GM21576 (cell line): ENCODE data around the gene RAB11FIP4.

Experiments used
- ATAC-seq: cut with Tn5 transposase; IDR thresholded peaks from one replicate; pipeline ENCODE4 v1.9.1; 2021; ENCODE audit warnings: mild to moderate bottlenecking, moderate library complexity; ENCODE audit not compliant: unreplicated experiment

The RAB11FIP4 gene

DNA sequence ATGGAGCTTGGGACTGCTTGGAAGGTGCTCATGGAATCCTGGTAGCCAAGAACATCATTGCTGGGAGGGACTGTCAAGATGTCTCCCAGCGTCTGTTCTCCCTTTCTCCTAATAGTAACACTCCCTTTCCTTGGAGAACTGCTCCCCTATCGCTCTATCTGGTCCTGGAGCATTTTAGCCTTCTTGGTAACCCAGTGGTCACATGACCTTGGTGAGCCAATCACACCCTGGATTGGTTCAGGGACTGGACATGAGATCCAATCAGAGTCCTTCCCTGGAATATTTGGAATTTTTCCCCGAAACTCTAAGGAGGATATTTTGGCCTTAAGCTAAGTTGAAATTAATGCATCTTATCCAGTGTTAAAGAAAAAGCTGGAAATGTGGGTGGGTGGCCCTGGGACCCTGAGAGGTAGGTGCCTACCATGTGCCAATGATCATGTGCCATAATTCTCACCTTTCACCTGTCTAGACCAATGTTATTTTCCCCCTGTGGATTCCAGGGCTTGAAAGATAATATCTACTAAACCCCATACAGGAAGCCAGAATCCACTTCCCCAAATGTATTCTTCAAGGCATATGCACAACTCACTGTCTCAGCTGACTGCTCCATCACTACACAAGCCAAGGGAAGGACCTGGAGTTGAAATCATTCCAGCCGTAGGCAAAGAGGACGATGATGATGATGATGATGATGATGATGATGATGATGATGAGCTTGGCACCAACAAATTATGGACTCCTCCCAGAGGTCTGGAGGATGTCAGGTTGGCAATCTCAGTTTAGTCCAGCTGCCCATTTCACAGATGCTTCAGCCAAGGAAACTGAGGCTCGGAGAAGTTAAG, 193.2 kb downstream of the RAB11FIP4 start:
- no peak for ATAC-seq

DNA sequence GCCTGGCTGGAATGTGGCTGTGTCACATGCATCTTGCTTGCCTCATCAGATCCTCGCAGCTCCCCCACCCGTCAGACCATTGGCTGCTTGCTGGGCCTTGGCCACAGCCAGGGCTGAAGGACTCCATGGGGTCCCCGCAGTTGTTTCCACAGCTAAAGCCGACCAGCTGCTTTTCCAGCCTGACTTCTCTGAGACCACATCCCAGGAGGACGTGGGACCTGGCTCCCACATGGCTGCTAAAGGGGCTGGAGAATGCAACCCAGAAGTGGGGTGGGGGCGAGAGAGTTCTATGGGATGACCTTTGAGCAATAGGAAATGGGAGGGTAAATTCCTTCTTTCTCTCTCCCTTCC, 193.8 kb downstream of the RAB11FIP4 start:
- ATAC-seq = no peak

DNA sequence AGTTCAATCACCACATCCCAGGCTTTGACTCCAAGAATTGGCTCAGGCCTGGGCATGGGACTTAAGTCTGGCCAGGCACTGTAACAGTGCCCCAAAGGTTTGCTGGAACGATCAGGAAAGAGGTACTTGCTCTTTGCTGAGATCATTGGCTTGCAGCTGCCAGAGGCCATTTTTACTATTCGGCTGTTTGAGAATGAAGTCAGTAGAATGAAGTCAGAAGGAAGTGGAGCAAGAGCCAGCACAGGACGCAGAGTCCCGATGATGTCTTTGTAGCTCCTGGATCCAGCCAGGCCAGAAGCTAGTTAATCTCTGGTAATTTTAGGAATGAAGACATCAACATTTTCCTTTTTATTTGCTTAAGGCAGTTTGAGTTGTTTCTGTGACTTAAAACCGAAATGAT, 195.5 kb downstream of the RAB11FIP4 start:
- no peak for ATAC-seq

DNA sequence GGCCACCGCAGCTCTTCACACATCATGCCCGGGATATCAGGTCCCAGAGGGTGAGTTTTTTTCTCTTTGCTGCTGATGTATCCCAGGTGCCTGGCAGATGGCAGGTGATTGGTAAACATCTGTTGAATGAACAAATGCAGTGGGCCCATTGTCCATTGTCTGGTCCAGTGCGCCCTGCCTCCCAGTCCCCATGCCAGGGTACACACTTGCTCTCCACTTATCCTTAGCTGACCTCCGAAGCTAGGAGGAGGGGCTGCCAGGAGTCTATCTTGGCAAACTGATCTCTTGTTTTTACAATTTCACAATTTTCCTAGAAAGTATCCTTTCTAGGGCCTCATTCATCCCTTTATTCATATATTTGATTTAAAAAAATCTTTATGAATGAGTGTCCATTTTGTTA, 196.0 kb downstream of the RAB11FIP4 start:
- no peak for ATAC-seq
